Limb (tissue), 2 donors: Measurements from ENCODE around the gene ADSS1.

Experiments
- DNase-seq, 2 donors: peaks; one replicate each; pipeline ENCODE4 v3.0.0-alpha.2; 2016; ENCODE audit errors: extremely low spot score in 2 of 2

ADSS1 gene

GRCh38 chr14:104723651-104724406 is at the start of gene ADSS1:
TSS of gene ADSS1 (plus strand) at chr14:104724229. CDS start at chr14:104724271, 42 bp downstream.
- peak in 1 of 2 donors; percentile 76 for DNase-seq

- no peak for DNase-seq
Measured at GRCh38 chr14:104675447-104675846, 48.6 kb upstream of the ADSS1 start.

DNA sequence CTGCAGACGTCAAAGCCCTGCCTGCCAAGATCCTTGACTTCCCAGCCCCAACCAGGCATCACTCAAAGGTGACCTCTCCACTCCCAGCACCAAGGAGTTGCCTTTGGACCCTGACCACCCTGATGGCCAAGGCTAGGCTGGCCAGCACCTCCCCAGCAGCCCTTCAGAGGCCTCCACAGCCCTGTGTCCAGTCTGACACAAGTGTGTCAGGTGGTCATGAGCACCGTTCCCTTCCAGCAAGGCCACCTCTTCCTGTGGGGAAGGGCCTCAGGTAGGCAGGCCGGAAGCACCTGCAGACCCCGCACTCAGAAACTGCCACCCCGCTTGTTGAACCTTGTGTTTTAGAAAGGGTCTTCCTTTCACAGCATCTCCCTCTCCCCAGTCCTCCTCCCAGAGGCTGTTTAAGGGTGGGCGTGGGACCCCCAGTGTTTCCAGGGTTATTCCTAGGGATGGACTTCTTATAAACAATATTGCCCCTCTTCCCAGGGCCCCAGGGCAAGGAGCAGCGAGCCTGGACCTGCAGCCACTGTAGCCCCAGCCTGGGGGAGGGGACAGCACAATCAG is 47.8 kb upstream of the ADSS1 start:
- no peak for DNase-seq

DNA sequence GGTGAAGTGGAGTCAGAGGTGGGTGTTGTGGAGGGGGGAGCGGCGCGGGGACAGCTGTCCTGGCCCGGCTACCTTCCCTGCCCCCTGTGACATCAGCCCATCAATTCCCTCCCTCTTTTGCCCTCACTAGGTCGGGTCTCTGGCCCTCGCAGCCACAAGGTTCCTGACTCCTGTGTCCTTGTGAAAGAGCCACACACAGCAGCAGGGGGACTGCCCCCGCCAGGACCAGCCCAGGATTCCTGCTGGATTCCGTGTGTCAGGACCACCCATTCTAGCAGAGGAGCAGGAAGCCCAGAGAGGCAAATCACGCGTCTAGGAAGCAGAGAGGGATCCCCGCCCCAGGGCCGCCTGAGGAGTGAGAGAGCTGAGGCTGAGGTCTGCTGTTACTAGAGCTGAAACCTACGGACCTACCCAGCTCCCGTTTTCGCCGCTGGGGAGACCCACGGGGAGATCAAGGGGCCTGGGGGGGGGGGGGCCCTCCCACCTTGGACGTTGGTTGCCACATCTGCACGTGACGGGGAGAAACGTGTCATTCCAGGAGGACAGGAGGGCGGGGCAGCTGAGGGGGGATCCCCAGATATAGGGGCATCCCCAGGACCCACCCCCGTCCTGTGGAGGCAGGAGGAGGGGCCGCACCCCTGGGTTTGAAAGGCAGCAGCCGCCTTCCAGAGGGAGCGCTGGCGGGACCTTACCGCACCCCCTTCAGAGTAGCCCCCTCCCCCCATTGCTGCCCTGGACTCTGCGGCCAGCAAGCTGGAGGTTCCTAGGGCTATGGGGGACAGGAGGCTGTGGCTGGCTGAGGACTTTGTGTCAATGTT is 47.1 kb upstream of the ADSS1 start:
- peak in 1 of 2 donors; percentile 61 for DNase-seq

- DNase-seq: peak; percentile 84 to 89
Measured at GRCh38 chr14:104677512-104678332, 46.3 kb upstream of the ADSS1 start.

DNA sequence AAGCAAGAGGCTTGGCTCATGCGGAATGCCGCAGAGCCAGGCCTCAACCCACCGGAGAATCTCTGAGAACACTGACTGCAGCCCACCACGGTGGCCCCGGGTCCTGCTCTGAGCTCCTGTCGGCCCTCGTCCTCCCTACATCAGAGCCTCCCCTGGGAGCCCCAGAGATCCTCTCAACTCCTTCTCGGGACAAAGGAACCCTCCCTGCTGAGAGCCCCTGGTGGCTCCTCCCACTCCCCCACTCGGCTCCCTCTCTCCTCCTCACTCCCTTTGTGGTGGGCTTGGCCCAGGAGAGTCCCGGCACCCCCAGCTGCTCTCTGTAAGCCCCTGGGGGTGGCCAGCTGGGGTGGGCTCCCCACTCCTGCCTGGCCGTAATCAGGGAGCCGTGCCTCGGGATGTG is 45.7 kb upstream of the ADSS1 start:
- peak in 1 of 2 donors; percentile 75 for DNase-seq

GRCh38 chr14:104678901-104679705 is 44.9 kb upstream of the ADSS1 start:
- DNase-seq: no peak

DNA sequence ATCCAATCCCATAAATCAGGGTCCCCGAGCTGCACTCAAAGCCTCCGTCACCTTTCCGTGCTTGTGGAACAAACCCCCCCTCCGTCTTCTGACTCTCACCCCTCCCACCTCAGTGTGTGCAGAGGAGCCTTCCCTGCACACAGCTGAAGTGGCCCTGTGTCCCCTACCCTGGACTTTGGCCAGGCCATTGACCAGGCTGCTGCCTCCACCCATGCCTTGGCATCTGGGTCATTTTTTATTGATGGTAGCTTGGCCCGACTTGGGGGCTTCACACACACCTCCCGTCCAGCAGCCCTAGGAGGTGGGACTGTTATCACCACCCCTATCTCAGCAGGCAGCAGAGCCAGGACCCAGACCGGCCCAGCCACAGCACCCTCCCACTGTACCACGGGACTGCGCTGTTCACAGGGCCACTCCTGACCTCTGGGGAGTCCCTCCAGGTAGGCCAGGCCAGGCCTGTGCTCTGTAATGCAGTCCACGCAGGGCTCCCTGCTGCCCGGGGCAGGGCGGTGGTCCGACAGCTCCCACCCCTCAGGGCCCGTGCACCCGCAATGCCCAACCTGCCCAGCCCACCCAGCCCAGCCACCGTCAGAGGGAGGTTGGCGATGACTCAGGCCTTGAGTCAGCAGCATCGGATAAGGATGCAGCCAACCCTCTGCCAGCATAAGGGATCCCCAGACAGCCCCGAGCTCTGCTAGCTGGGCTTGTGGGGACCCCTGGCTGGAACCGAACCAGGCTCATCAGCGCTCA is 43.8 kb upstream of the ADSS1 start:
- no peak for DNase-seq

GRCh38 chr14:104680806-104681688 is 43.0 kb upstream of the ADSS1 start:
- no peak for DNase-seq

DNA sequence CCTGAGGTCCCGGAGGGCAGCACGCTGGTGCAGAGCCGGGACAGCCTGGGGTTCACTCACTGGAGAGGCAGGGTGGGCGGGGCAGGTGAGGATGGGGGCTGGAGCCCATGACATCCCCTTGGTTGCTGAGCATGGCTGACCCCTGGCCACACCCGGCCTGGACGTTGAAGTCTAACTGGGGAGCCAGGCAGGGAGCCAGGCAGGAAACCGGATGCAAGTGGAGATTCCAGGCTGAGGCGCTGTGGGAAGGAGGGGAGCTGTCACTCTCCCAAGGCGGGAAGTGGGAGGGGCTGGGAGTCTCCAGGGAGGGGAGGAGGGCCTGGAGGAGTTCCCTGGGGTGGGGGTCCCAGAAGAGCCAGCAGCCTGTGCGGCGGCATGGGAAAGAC is 42.3 kb upstream of the ADSS1 start:
- DNase-seq: peak; percentile 80 to 81

DNA sequence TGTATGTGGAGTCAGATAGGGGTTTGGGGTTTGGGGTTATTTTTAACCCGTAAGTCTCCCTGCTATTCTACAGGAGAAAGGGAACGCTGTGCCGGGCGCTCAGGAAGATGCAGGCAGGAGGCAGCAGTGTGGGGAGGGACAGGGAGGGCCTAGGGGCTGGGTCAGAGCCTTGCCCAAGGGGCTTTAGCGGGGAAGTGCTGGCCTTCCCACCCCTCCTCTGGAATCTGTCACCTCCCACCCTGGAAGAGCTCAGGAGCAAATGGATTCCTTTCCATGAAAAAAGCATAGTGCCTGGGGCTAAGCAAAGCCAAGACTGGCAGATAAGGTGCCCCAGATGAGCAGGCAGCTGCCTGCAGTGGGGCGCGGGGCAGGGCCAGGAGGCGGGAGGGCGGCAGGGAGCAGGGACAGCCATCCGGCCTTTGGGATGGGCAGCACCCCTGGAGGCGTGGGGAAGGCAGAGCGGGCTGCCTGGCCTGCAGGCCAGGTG is 41.9 kb upstream of the ADSS1 start:
- no peak for DNase-seq

GRCh38 chr14:104683653-104684448 is 40.2 kb upstream of the ADSS1 start:
- DNase-seq: no peak

DNA sequence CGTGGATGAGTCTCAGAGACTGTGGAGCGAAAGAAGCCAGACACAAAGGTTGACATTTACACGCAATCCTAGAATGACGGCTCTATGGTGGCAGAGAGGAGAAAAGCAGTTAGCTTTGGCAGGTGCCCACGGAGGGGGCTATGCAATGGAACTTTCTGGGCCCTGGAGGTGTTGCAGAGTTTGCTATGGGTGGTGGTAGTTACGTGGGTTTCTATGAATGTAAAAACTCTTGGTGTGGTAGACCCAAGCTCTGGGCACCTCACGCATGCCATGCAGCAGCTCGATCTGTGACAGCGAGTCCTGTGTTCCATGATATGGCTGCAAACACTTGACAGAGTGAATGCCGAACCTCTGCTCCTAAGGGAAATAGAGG is 39.6 kb upstream of the ADSS1 start:
- no peak for DNase-seq

DNA sequence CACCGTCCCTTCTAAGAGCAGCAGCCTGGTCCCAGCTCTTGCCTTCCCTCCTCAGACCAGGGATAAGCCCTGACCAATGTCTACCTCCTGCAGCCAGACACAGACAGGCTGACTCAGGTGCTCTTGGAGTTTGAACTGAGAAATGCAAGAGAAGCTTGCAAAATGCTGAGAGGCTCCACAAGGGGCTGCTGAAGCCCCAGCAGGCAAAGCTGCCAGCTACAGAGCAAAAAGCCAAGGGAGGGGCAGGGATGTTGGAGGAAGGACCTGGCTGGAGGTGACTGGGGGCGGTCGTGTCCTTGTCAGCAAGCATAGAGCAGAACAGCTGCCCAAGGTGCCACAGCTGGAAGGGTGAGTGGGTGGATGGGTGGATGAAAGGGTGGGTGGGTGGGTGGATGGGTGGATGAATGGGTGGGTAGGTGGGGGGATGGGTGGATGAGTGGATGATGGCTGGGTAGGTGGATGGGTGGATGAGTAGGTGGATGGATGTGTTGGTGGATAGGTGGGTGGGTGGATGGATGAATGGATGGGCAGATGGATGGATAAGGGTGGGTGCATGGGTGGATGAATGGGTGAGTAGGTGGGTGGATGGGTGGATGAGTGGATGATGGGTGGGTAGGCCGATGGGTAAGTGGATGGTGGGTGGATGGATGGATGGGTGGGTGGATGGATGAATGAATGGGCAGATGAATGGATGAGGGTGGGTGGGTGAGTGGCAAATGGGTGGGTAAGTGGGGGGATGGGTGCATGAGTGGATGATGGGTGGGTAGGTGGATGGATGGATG is 38.6 kb upstream of the ADSS1 start:
- no peak for DNase-seq

DNA sequence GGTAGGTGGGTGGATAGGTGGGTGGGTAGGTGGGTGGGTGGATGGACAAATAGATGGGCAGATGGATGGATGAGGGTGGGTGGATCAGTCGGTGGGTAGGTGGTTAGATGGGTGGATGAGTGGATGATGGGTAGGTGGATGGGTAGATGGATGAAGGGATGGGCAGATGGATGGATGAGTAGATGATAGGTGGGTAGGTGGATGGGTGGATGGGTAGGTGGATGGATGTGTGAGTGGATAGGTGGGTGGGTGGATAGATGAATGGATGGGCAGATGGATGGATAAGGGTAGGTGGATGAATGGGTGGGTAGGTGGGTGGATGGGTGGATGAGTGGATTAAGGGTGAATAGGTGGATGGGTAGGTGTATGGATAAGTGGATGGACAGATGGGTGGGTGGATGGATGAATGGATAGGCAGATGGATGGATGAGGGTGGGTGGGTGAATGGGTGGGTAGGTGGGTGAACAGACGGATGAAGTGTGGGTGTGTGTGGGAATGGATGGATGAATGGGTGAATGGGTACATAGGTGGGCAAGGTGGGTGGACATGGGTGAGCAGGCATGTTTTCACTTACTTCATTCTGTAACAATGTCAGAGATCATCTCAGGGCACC is 37.9 kb upstream of the ADSS1 start:
- DNase-seq: no peak

- DNase-seq: no peak
Measured at GRCh38 chr14:104686624-104687517, 37.2 kb upstream of the ADSS1 start.
